ENCODE data around the gene TPRN.

TPRN gene

GRCh38 chr9:137161558-137162486 lies 38.7 kb downstream of the TPRN start:
- no peak for DNase-seq (ENCODE audit: low read depth in 3 of 3)

GRCh38 chr9:137160716-137161557 lies 39.6 kb downstream of the TPRN start:
- DNase-seq (ENCODE audit: low read depth in 3 of 3) = no peak

- DNase-seq (ENCODE audit: low read depth in 3 of 3) = no peak
These were observed 40.5 kb downstream of the TPRN start for GRCh38 chr9:137160054-137160425.

- DNase-seq (ENCODE audit: low read depth in 3 of 3) = no peak
These were observed 41.2 kb downstream of the TPRN start for GRCh38 chr9:137159105-137160053.

DNA sequence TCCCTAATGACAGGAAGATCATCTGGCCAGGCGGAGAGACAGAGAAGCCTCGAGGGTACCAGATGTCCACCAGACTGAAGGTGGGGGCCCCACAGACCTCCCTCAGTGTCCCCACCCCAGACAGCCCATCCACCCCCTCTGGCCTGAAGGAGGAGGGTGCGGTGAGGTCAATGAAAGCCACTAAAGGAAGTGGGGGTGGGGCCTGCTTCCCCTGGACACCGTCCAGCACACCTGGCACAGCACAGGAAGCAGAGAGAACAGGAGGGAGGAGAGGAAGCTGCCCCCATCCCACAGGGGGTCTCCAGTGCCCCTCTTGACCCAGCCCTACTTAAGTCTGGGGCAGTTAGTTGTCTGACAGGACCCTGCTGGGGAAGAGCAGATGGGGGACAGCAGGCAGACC lies 41.9 kb downstream of the TPRN start:
- no peak for DNase-seq (ENCODE audit: low read depth in 3 of 3)

DNA sequence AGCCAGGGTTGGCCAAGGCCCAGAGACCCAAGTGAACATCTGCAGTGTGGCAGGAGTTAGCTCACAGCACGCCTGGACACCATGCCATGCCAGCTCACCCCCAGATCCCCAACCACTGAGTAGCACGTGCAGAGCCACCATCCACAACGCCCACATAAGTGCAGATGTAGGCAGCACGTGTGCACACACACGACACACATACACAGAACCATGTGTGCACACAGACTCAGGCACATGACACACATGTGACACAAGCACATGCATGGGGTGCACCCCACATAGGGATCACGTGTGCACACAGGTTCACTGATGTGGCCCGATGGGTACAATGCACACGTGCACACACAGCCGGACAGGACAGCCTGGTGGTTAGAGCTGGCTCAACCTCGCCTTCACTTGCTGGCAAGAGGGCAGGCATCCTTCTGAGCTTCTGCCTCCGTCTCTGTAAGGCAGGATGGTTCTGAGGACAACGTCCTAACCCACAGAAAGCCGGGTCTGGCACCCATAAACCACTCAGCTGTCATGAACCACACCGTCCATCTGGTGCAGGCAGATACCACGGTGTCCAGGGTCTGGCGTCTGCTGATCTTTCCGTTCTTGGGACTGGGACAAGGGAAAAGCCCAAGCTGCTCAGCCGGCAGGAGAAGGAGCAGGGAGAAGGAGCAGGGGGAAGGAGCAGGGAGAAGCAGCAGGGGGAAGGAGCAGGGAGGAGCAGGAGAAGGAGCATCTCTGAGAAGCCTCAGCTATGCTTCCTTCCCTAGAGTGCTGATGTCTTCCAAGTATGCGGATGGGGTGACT lies 42.7 kb downstream of the TPRN start:
- DNase-seq (ENCODE audit: low read depth in 3 of 3) = no peak

DNA sequence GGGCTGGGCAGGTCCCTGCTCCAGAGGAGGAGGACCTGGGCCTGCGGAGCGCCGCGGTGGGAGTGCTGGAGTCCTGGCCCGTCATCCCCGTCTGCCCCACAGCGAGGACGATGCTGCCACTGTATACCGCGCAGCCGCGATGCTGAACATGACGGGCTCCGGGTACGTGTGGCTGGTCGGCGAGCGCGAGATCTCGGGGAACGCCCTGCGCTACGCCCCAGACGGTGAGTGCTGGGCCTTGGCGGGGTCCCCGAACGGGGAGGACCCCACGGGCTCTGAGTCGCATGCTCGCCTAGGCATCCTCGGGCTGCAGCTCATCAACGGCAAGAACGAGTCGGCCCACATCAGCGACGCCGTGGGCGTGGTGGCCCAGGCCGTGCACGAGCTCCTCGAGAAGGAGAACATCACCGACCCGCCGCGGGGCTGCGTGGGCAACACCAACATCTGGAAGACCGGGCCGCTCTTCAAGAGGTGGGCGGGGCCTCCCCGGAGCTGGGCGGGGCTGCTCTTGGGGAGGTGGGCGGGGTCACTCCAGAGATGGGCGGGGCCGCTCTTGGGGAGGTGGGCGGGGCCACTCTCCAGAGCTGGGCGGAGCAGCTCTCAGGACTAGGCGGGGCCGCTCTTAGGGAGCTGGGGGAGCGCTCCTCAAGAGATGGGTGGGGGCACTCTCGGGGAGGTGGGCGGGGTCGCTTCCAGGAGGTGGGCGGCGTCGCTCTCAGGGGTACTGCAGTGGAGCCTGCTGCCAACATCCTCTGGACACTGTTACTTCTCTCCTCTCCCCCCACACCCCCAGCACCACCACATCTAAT lies 43.8 kb downstream of the TPRN start:
- peak; percentile 22 to 62 (median 31) for DNase-seq (ENCODE audit: low read depth in 3 of 3)

DNA sequence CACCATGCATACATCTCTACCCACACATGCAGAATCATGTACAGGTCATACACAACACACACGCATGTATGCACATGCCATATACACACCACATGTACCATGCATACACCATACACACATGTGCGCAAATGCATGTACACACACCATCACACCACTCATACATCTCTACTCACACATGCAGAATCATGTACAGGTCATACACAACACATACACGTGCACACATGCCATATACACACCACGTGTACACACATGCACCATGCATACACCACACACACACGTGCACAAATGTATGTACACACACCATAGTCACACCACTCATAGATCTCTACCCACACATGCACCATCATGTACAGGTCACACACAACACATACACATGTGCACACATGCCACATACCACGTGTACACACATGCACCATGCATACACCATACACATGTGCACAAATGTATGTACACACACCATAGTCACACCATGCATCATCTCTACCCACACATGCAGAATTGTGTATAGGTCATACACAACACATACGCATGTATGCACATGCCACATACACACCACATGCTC lies 47.6 kb downstream of the TPRN start:
- no peak for DNase-seq (ENCODE audit: low read depth in 3 of 3)

DNA sequence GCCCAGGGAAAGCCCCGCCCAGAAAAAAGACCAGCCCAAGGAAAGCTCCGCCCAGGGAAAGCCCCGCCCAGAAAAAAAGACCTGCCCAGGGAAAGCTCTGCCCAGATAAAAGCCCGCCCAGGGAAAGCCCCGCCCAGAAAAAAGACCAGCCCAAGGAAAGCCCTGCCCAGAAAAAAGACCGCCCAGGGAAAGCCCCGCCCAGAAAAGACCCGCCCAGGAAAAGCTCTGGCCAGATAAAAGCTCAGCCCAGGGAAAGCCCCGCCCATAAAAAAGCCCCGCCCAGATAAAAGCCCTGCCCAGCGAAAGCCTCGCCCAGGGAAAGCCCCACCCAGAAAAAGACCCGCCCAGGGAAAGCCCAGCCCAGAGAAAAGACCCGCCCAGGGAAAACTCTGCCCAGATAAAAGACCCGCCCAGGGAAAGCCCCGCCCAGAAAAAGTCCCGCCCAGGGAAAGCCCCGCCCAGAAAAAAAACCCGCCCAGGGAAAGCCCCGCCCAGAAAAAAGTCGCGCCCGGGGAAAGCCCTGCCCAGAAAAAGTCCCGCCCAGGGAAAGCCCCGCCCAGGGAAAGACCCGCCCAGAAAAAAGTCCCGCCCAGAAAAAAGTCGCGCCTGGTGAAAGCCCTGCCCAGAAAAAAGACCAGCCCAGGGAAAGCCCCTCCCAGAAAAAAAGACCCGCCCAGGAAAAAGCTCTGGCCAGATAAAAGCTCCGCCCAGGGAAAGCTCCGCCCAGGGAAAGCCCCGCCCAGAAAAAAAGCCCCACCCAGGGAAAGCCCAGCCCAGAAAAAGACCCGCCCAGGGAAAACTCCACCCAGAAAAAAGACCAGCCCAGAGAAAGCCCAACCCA lies 49.7 kb downstream of the TPRN start:
- peak; percentile 15 to 66 (median 33) for DNase-seq (ENCODE audit: low read depth in 3 of 3)

DNA sequence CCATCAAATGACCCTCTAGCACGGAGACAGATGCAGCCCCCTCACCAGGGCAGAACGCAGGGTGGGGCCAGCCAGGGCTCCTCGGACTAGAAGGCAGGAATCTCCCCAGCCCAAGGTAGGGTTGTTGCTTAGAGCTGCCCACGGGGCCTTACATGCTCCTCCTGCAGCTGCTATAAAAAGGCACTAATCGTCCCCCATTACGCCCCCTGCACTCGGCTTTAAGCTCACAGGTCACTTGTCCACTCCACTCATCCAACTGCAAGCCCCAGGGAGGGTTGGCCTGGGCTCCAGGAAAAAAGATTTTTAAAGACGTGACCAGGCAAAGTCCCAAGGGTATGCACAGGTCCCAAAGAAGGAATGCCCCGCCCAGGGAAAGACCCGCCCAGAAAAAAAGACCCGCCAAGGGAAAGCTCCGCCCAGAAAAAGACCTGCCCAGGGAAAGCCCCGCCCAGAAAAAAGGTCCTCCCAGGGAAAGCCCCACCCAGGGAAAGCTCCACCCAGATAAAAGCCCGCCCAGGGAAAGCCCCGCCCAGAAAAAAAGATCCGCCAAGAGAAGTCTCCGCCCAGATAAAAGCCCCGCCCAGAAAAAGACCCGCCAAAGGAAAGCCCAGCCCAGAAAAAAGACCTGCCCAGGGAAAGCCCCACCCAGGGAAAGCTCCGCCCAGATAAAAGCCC lies 50.5 kb downstream of the TPRN start:
- DNase-seq (ENCODE audit: low read depth in 3 of 3) = peak in 1 of 3 experiments; percentile 53

DNA sequence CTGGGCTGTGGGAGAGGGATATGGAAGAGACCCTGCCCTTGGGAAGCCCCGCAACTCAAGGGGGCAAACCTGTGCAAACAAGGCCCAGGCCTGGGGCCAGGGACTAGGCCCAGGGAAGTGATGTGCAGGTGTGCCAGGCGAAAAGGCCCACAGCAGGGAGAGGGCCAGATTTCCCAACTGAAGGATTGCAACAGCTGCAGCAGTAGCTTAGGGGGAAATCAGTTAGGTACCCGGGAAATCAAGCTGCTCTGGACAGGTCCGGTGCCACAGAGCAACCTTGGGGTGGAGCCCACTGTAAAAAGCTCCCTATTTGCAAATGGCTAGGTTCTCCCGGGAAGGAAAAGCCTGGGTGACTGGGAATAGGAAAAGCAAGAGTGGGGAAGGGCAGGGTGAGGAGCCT lies 51.2 kb downstream of the TPRN start:
- DNase-seq (ENCODE audit: low read depth in 3 of 3) = no peak

GRCh38 chr9:137148661-137149060 lies 51.9 kb downstream of the TPRN start:
- no peak for DNase-seq (ENCODE audit: low read depth in 3 of 3)

DNA sequence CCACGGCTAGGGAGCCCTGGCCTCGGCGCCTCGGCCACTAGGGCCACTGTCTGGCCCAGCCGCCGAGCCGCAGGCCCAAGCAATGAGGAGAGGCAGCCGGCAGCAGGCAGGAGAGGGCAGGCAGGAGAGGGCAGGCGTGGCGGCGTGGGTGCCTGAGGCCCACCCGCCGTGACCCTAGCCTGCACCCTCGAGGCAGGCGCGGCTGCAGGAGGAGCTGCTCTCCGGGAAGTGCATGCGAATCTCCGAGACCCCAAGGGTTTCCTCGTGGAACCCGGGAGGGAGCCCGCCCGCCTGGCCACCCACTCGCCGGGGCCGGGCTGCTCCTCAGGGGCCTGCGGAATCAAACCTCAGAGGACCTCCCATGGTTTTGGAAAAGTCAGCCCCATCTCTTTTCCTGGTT lies 52.3 kb downstream of the TPRN start:
- DNase-seq (ENCODE audit: low read depth in 3 of 3) = no peak

DNA sequence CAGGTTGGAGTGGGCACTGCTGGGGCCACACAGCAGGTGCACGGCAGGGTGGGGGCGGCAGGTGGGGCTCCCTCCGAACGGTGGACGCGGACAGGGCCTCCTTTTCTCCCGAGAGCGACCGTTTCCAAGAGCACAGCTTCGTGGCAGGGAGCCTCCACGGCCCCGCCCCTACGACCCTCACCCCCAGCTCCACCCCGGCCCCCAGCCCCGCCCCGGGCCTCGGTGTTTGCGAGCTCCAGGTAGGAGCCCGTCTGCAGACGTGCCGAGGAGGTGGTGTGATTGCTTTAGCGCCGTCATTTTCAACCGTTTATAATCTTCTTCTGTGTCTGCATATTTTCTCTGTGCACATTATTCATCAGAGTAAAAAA lies 52.8 kb downstream of the TPRN start:
- no peak for DNase-seq (ENCODE audit: low read depth in 3 of 3)

GRCh38 chr9:137147091-137147792 lies 53.3 kb downstream of the TPRN start:
- no peak for DNase-seq (ENCODE audit: low read depth in 3 of 3)

GRCh38 chr9:137146527-137146918 lies 54.0 kb downstream of the TPRN start:
- DNase-seq (ENCODE audit: low read depth in 3 of 3) = no peak

- no peak for DNase-seq (ENCODE audit: low read depth in 3 of 3)
These were observed 54.6 kb downstream of the TPRN start for GRCh38 chr9:137145731-137146526.

Data from stimulated activated CD4-positive, alpha-beta T cell treated with anti-CD3 and anti-CD28 coated beads, TNF-alpha, amount 100 ng/mL, for 24 hours (primary cell).